CD4-positive, alpha-beta memory T cell (primary cell): ENCODE data around the gene TREX2. TPM values are rescaled to one million over a fixed set of nuclear protein-coding genes. Genes with fewer than 3 reads are reported as not detected.

Experiments used
- CTCF ChIA-PET: fragments of 350-600 bp; sonication (Branson Sonifier 250); formaldehyde crosslinking; loops from one replicate; lab custom pipeline; 2021; ENCODE audit warnings: inconsistent platforms; ENCODE audit not compliant: partially characterized antibody; lab: Charles Lee
- POLR2A ChIA-PET: fragments of 350-600 bp; sonication (Branson Sonifier 250); formaldehyde crosslinking; loops from one replicate; lab custom pipeline; 2021; ENCODE audit not compliant: partially characterized antibody; lab: Charles Lee
- DNase-seq, 5 donors: peaks; one replicate each; pipeline versions ENCODE4 v3.0.0 to v3.0.0-alpha.2; 2020 to 2022; ENCODE audit warnings: mixed read lengths in 1 of 5
- H3K27ac ChIP-seq: one replicate; pipeline ENCODE4 v1.7.0; 2013; ENCODE audit warnings: low read depth, low read length
- H3K27me3 ChIP-seq: 2 replicates; pipeline ENCODE4 v1.7.0; 2013; ENCODE audit warnings: mild to moderate bottlenecking, low read length, moderate library complexity; ENCODE audit not compliant: insufficient read depth
- H3K36me3 ChIP-seq: 2 replicates; pipeline ENCODE4 v1.7.0; 2013; ENCODE audit warnings: mild to moderate bottlenecking, low read length, moderate library complexity; ENCODE audit not compliant: insufficient read depth
- H3K4me1 ChIP-seq: 2 replicates; pipeline ENCODE4 v1.7.0; 2013; ENCODE audit warnings: mild to moderate bottlenecking, low read length, moderate library complexity; ENCODE audit not compliant: insufficient read depth
- H3K4me3 ChIP-seq, 2 donors: one replicate each; pipeline ENCODE4 v1.7.0; 2013; ENCODE audit warnings: low read length in 2 of 2, mild to moderate bottlenecking in 1 of 2
- H3K9me3 ChIP-seq, 2 donors: one replicate each; pipeline ENCODE4 v1.7.0; 2013; ENCODE audit warnings: low read length in 2 of 2, control low read depth in 1 of 2; ENCODE audit not compliant: control insufficient read depth in 1 of 2
- H3K27ac Mint-ChIP-seq, 7 donors: one replicate each; pipeline ENCODE4 v1.8.0; 2020 to 2021; ENCODE audit warnings: mixed read lengths in 7 of 7, mild to moderate bottlenecking in 6 of 7, inconsistent platforms in 3 of 7, moderate library complexity in 3 of 7
- H3K27me3 Mint-ChIP-seq, 2 donors: one replicate each; pipeline ENCODE4 v1.8.0; 2020 to 2021; ENCODE audit warnings: mixed read lengths in 2 of 2
- H3K36me3 Mint-ChIP-seq, 2 donors: one replicate each; pipeline ENCODE4 v1.8.0; 2020 to 2021; ENCODE audit warnings: mixed read lengths in 2 of 2, inconsistent platforms in 1 of 2, mild to moderate bottlenecking in 1 of 2
- H3K4me1 Mint-ChIP-seq, 4 donors: one replicate each; pipeline ENCODE4 v1.8.0; 2020 to 2021; ENCODE audit warnings: mixed read lengths in 4 of 4, mild to moderate bottlenecking in 1 of 4
- H3K4me3 Mint-ChIP-seq, 8 donors: one replicate each; pipeline ENCODE4 v1.8.0; 2020 to 2021; ENCODE audit warnings: mixed read lengths in 8 of 8, mild to moderate bottlenecking in 7 of 8, moderate library complexity in 6 of 8, inconsistent platforms in 3 of 8
- H3K9me3 Mint-ChIP-seq, 8 donors: one replicate each; pipeline ENCODE4 v1.8.0; 2020 to 2021; ENCODE audit warnings: mixed read lengths in 8 of 8, mild to moderate bottlenecking in 5 of 8, inconsistent platforms in 3 of 8, moderate library complexity in 1 of 8
- intact Hi-C: fragments of 100-400 bp; cut with micrococcal nuclease; formaldehyde crosslinking; loops from one replicate; pipeline ENCODE4 v1.15.1; 2023
- polyA plus RNA-seq, 2 donors: library from polyadenylated mRNA; unstranded; fragments of 300-500 nt; fragmentation: Illumina TruSeq; gene quantifications; one replicate each; pipeline ENCODE4 v1.2.3, GENCODE V29; 2021
- total RNA-seq, 2 experiments: library from RNA; stranded (reverse); gene quantifications; one replicate each; pipeline ENCODE4 v1.2.3, GENCODE V29; 2021

Gene TREX2
- total and polyA plus RNA-seq, 4 experiments from 2014 or later, result 0.63 to 4.5 (median 4.0) TPM; not detected in 1

DNA sequence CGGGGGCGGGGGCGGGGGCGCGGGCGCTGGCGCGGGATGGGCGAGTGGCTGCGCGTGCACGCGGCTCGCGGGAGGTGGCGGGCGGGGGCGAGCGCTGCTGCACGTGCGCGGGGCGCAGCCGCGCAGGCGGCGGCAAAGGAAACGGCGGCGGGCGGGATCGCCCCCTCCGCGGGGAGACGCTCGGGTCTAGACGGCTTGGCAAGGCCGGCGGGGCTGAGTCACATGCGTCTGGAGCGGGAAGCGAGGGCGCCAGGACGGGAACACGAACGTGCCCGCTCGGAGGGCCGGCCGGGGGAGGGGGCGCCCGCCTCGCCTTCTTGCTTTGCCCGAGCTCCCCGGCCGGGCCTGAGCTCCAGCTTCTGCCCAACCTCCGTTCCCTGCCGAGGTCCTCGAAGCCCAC, 28.9 kb upstream of the TREX2 start:
- peak overlapping the region in 2 of 8 donors; percentile 17 to 57 for H3K4me3 Mint-ChIP-seq
- Histone ChIP-seq H3K9me3 (no peaks in the 10 kb centered on the region), H3K36me3 (no peaks in the 10 kb centered on the region), H3K4me1 (peaks cover 21% of the 10 kb centered on the region), H3K27ac (no peak overlapping the region), H3K27me3 (no peaks in the 10 kb centered on the region), H3K4me3 (peak overlapping the region in 1 of 2 donors; percentile 19)
- H3K27ac Mint-ChIP-seq, result no peak overlapping the region
- no peaks in the 10 kb centered on the region for H3K36me3 Mint-ChIP-seq
- H3K27me3 Mint-ChIP-seq, result no peaks in the 10 kb centered on the region
- CTCF ChIA-PET, result interaction anchor here (1.1 to 7.2 kb wide), 3 partner anchors 32 to 517 kb away, joined by 3 to 63 read pairs (median 3); no protein-coding TSS in a partner anchor
- no peaks in the 10 kb centered on the region for H3K9me3 Mint-ChIP-seq
- intact Hi-C loops, result no loop called here
- DNase-seq, result peak; percentile 41 to 59 (median 48)
- POLR2A ChIA-PET, result no interaction called here
- H3K4me1 Mint-ChIP-seq, result peaks cover 2 to 14% (median 7%) of the 10 kb centered on the region in 4 donors

DNA sequence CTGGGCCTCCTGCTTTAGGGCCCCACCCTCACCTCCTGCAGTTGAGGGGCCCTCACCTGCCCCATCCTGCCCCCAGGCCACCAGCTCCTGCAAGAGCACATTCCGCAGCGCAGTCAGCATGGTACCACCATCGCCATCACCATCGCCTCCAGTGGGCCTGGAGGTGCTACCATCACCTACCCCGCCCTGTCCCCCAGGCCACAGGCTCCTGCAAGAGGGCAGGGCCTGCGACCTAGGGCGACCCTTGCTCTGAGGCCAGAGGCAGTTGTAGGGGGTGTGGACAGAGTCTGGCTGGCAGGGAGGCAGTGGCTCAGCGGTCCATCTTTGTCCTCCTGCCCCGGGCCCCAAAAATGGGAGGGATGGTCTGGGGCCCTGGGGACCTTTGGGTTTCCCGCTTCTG, 28.4 kb upstream of the TREX2 start:
- Histone ChIP-seq H3K9me3 (no peaks in the 10 kb centered on the region), H3K27ac (no peak overlapping the region), H3K36me3 (no peaks in the 10 kb centered on the region), H3K27me3 (no peaks in the 10 kb centered on the region), H3K4me1 (peaks cover 26% of the 10 kb centered on the region), H3K4me3 (no peak overlapping the region)
- Mint-ChIP-seq H3K4me1 (peaks cover 2 to 19% (median 9%) of the 10 kb centered on the region in 4 donors), H3K4me3 (peak overlapping the region in 7 of 8 donors; percentile 2 to 71 (median 51)), H3K9me3 (no peaks in the 10 kb centered on the region), H3K27me3 (no peaks in the 10 kb centered on the region), H3K36me3 (no peaks in the 10 kb centered on the region), H3K27ac (peak overlapping the region in 1 of 7 donors; percentile 38)
- intact Hi-C loops, result no loop called here
- ChIA-PET POLR2A (no interaction called here), CTCF (interaction anchor here (1.1 to 7.2 kb wide), 3 partner anchors 33 to 517 kb away, joined by 3 to 63 read pairs (median 3); no protein-coding TSS in a partner anchor)
- peak in 1 of 5 donors; percentile 10 for DNase-seq

DNA sequence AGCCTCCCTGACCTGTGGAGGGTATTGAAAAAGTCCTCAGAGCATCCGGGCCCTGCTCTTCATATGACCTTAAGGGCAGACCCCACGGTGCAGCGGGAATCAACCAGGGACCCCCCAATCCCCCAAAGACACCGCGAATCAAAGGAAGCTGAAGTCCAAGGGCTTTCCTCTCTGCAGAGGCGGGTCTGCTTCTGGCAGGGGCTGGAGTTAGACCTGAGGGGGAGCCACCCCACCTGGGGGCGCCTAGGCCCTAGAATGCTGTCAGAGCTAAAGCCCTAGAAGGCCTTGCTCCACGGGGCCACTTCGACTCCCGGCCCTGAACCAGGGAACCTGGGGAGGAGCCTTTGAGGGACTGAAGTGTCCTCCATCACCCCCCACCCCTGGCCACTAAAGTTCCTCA, 27.3 kb upstream of the TREX2 start:
- Mint-ChIP-seq H3K4me1 (peaks cover 5 to 24% (median 15%) of the 10 kb centered on the region in 4 donors), H3K4me3 (peak overlapping the region in 4 of 8 donors; percentile 35 to 78 (median 48)), H3K36me3 (no peaks in the 10 kb centered on the region), H3K9me3 (no peaks in the 10 kb centered on the region), H3K27me3 (no peaks in the 10 kb centered on the region), H3K27ac (peak overlapping the region in 3 of 7 donors; percentile 57 to 89 (median 89))
- CTCF ChIA-PET, result interaction anchor here (1.2 to 7.2 kb wide), 4 partner anchors 34 to 532 kb away, joined by 3 to 63 read pairs (median 8); no protein-coding TSS in a partner anchor
- Histone ChIP-seq H3K36me3 (no peaks in the 10 kb centered on the region), H3K27me3 (no peaks in the 10 kb centered on the region), H3K4me3 (no peak overlapping the region), H3K9me3 (no peaks in the 10 kb centered on the region), H3K27ac (no peak overlapping the region), H3K4me1 (peaks cover 31% of the 10 kb centered on the region)
- intact Hi-C loops, result no loop called here
- POLR2A ChIA-PET, result interaction anchor here (1.0 kb wide), 1 partner anchor 531 kb away, joined by 3 read pairs; no protein-coding TSS in a partner anchor
- no peak for DNase-seq

DNA sequence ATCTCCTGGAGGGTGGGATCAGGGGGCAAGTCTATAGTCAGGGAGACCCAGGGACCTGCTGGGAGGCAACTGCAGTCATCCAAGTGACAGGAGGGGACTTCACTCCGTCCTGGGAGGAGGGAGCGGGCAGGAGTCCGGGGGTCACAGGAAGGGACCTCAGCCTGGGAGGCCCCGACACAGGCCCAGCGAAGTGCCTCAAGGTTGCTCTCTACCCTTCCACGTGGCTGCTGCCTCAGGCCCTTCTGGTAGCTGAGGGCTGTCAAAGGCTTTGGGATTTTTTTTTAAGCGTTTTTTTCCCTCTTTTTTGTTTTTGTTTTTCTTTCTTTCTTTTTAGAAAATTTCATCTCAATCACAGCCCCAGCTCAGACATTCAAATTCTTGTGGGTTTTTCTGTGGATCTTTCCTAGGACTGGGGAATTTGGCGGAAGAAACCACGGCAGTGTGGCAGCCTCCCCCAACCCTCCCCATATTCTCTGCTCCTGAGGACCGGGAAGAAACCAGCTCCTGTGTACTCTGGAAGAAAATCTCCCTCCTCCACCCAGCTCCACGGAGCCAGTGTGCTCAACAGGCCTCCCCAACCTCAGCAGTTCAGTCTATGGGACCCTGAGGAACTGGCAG, 25.9 kb upstream of the TREX2 start:
- Histone ChIP-seq H3K27me3 (no peaks in the 10 kb centered on the region), H3K36me3 (no peaks in the 10 kb centered on the region), H3K9me3 (no peaks in the 10 kb centered on the region), H3K27ac (peak overlapping the region; percentile 59), H3K4me3 (no peak overlapping the region), H3K4me1 (peaks cover 31% of the 10 kb centered on the region)
- Mint-ChIP-seq H3K4me3 (peak overlapping the region in 4 of 8 donors; percentile 23 to 67 (median 52)), H3K27me3 (no peaks in the 10 kb centered on the region), H3K27ac (peak overlapping the region in 5 of 7 donors; percentile 6 to 82 (median 54)), H3K4me1 (peaks cover 6 to 24% (median 15%) of the 10 kb centered on the region in 4 donors), H3K9me3 (no peaks in the 10 kb centered on the region), H3K36me3 (peaks cover 0 to 3% of the 10 kb centered on the region in 2 donors)
- intact Hi-C loops, result loop anchor here (1.0 kb wide), 1 partner anchor 36 kb away; no protein-coding TSS in a partner anchor
- ChIA-PET CTCF (interaction anchor here (1.0 to 7.2 kb wide), 6 partner anchors 11 to 530 kb away, joined by 3 to 63 read pairs (median 6); no protein-coding TSS in a partner anchor), POLR2A (interaction anchor here (2.1 kb wide), 1 partner anchor 530 kb away, joined by 9 read pairs; no protein-coding TSS in a partner anchor)
- DNase-seq, result no peak

DNA sequence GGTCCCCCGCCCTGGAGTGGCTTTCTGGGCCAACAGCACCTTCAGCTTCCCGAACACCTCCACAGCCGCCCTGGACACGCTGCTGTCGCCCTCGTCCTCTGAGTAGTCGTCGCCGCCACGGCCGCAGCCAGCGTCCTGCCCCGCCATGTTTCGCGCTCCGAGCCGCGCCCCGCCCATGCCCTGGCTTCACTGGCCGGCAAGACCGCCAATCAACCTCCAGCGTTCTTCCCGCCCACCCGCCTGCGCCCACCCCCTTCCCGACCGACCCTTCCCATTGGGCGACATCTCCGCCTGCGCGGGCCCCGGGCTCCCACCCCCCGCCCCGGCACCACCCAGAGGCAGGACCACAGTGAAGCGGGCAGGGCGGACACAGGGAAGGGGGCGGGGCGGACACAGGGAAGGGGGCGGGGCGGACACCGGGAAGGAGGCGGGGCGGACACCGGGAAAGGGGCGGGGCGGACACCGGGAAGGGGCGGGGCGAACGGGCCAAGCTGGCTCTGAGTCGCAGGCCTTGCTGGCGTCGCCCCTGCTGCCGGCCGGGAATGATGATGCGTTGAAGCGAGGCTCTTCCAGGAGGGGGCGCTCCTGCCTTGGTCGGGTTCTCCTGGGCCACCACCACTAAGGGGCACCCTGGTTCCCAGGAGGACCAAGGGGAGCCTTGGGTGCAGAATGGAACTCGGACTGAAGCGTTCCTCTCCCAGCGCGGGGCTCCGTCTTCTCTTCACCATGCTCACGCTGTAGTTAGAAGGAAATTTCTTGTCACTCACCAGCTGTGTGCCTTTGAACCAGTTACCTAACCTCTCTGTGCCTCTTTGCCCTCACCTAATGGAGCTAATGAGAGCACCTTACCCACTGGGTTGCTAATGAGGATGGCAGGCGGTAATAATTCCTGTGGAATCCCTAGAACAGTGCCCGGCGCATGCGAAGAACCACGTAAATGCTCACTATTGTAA, 24.8 kb upstream of the TREX2 start, which contains the start of gene HAUS7:
Gene HAUS7 (minus strand): TSS at position 166 of the 953 bp plus-strand sequence. CDS start 19 bp downstream, at position 147.
- Mint-ChIP-seq H3K36me3 (peaks cover 0 to 3% of the 10 kb centered on the region in 2 donors), H3K9me3 (no peaks in the 10 kb centered on the region), H3K4me3 (peak within 1 kb of the TSS; percentile 80 to 87 (median 83)), H3K27ac (peak within 1 kb of the TSS; percentile 59 to 89 (median 82)), H3K4me1 (peaks cover 6 to 21% (median 15%) of the 10 kb centered on the region in 4 donors), H3K27me3 (no peaks in the 10 kb centered on the region)
- Histone ChIP-seq H3K27me3 (no peaks in the 10 kb centered on the region), H3K4me1 (peaks cover 31% of the 10 kb centered on the region), H3K4me3 (peak within 1 kb of the TSS; percentile 42 to 69), H3K36me3 (no peaks in the 10 kb centered on the region), H3K9me3 (no peaks in the 10 kb centered on the region), H3K27ac (peak within 1 kb of the TSS; percentile 59)
- peak; percentile 84 to 89 (median 87) for DNase-seq
- ChIA-PET POLR2A (interaction anchor here (0.8 to 2.1 kb wide), 4 partner anchors 37 to 529 kb away, joined by 3 to 9 read pairs (median 3); no protein-coding TSS in a partner anchor), CTCF (interaction anchor here (1.0 to 7.2 kb wide), 5 partner anchors 10 to 529 kb away, joined by 3 to 63 read pairs (median 8); no protein-coding TSS in a partner anchor)
- intact Hi-C loops, result loop anchor here (1.0 kb wide), 3 partner anchors 37 to 529 kb away; no protein-coding TSS in a partner anchor

DNA sequence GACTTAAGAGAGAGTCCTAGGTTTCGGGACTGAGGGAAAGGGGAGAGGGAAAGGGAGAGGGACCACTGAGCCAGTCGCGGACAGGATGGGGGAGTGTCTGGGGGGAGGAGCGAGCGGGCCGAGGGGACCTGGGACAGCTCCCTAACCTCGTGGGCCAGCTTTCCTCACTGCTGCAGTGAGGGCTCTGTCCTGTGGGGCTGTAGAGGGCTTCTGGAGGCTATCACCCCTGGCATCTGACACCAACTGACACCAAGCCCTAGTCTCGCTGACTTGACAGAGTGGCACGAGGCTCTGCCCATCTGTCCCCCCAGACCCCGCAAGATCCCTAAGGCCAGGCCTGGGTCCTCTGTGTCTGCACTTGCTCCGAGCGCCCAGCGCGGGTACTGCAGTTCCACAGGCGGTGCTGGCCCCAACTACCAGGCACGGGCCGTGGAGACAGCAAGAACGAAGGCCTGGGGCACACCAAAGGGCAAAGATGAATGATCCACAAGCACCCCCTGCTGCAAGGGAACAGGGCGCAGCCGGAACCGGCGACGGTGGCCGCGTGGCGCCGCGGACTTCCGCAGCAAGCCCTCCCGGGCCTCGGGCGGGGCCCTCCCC, 24.1 kb upstream of the TREX2 start:
- Mint-ChIP-seq H3K27ac (peak overlapping the region in 6 of 7 donors; percentile 41 to 86 (median 76)), H3K4me1 (peaks cover 6 to 21% (median 15%) of the 10 kb centered on the region in 4 donors), H3K27me3 (no peaks in the 10 kb centered on the region), H3K9me3 (no peaks in the 10 kb centered on the region), H3K36me3 (peaks cover 0 to 3% of the 10 kb centered on the region in 2 donors), H3K4me3 (peak overlapping the region; percentile 80 to 87 (median 83))
- Histone ChIP-seq H3K4me3 (peak overlapping the region; percentile 42 to 69), H3K4me1 (peaks cover 26% of the 10 kb centered on the region), H3K27ac (peak overlapping the region; percentile 51), H3K9me3 (no peaks in the 10 kb centered on the region), H3K27me3 (no peaks in the 10 kb centered on the region), H3K36me3 (no peaks in the 10 kb centered on the region)
- peak in 1 of 5 donors; percentile 74 for DNase-seq
- ChIA-PET CTCF (interaction anchor here (1.0 to 7.2 kb wide), 5 partner anchors 9 to 529 kb away, joined by 3 to 63 read pairs (median 8); no protein-coding TSS in a partner anchor), POLR2A (interaction anchor here (0.8 to 2.1 kb wide), 4 partner anchors 37 to 528 kb away, joined by 3 to 9 read pairs (median 3); no protein-coding TSS in a partner anchor)
- intact Hi-C loops, result loop anchor here (1.0 kb wide), 2 partner anchors 512 to 529 kb away; no protein-coding TSS in a partner anchor
